ENCODE measurements around the gene SELENOS.
A peak's percentile ranks its signal among the peaks of the same experiment; 100 is the strongest.

Gene SELENOS

DNA sequence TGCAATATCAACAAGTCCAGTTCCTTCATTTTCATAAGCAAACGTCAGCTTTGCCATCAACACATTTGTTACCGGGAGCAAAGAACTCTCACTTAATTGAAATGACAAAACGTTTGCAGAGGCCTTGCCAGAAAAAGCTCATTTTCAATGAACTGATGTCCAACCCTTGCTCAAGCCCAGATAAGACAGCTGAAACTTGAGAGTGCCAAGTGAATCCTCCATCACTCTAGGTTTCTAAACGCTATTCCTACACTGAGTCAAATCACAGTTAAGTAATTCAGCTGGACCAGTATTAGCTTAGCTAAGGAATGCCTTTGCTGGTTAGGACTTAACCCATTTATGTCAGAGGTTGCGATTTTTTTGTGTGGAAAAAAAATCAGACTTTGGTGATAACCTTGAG lies 36.9 kb downstream of the SELENOS start:
- Mint-ChIP-seq H3K4me3 (peak overlapping the region; percentile 55), H3K27me3 (no peaks in the 10 kb centered on the region), H3K27ac (peak overlapping the region; percentile 78), H3K36me3 (ENCODE audit: low read depth) (peaks cover 42% of the 10 kb centered on the region), H3K4me1 (peaks cover 81% of the 10 kb centered on the region), H3K9me3 (no peaks in the 10 kb centered on the region)
- DNase-seq, result no peak
- no peak for ATAC-seq

DNA sequence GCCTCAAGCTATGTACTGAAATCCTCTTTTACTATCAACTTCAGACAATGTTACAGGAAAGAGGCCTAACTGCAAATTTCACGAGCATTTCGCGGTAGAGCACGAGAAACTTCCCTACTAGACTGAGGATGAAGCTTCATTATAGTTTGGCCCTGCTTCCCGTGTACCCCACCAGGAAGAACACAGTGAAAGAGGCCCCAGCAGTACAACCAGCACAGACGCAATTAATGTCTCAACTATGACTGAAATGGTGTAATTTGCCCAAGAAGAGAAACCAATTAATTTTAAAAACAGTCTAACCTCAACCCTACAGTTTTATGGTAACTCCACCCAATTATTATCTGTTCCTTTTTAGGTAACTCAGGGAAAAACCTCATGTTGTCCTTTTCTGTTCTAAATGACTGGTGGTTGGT lies 37.6 kb downstream of the SELENOS start:
- Mint-ChIP-seq H3K9me3 (no peaks in the 10 kb centered on the region), H3K36me3 (ENCODE audit: low read depth) (peaks cover 42% of the 10 kb centered on the region), H3K27me3 (no peaks in the 10 kb centered on the region), H3K4me3 (peak overlapping the region; percentile 55), H3K4me1 (peaks cover 75% of the 10 kb centered on the region), H3K27ac (peak overlapping the region; percentile 78)
- DNase-seq, result no peak
- ATAC-seq, result no peak

DNA sequence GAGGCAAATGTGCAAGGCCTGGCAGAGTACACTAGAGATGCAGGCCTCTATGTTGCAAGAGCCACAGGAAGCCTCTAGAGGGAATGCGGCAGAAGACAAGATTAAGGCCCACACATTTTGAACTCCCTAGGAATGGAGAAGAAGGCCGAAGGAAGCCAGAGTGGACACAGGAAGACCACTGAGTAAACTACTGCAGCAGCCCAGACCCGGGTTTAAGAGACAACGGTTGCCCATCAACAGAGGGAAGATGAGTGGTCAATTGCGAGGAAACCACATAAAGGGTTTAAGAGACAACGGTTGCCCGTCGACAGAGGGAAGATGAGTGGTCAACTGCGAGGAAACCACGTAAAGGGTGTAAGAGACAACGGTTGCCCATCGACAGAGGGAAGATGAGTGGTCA lies 40.0 kb downstream of the SELENOS start:
- DNase-seq (no peak), ATAC-seq (no peak)
- H3K27me3 Mint-ChIP-seq, result no peaks in the 10 kb centered on the region
- H3K4me3 Mint-ChIP-seq, result no peak overlapping the region
- H3K36me3 Mint-ChIP-seq (ENCODE audit: low read depth), result peaks cover 52% of the 10 kb centered on the region
- H3K4me1 Mint-ChIP-seq, result peaks cover 61% of the 10 kb centered on the region
- no peaks in the 10 kb centered on the region for H3K9me3 Mint-ChIP-seq
- H3K27ac Mint-ChIP-seq, result no peak overlapping the region

DNA sequence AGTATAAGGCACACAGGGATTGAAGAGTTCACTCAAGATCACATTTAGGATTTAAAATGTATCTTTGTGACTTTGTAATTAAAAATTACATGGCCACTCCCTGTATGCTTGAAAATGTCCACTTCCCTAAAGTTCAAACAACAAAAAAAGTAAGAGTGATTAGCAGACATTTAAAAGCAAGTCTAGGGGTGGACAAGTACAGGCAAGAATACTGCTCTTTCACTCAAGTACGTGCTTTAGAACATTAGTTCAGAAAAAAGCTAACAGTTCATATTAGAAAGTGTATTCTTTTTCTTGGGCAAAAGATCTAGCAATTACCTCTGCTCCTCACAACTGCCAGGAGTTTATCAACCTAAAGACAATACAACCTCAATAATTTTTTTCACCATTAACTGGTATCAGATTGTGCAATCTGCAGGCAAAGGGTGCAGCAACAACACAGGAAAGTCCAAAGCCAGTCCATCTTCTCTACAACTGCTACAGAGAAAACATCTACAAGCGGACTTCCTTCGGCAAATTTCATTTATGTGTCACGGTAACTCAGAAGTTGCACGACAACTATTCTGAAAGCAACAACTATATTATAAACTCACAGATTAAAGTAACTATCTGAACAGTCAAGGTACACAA lies 43.5 kb downstream of the SELENOS start:
- no peak for DNase-seq
- ATAC-seq, result no peak
- Mint-ChIP-seq H3K9me3 (peaks cover 5% of the 10 kb centered on the region), H3K27me3 (no peaks in the 10 kb centered on the region), H3K4me1 (peaks cover 39% of the 10 kb centered on the region), H3K4me3 (no peak overlapping the region), H3K36me3 (ENCODE audit: low read depth) (peaks cover 80% of the 10 kb centered on the region), H3K27ac (no peak overlapping the region)

DNA sequence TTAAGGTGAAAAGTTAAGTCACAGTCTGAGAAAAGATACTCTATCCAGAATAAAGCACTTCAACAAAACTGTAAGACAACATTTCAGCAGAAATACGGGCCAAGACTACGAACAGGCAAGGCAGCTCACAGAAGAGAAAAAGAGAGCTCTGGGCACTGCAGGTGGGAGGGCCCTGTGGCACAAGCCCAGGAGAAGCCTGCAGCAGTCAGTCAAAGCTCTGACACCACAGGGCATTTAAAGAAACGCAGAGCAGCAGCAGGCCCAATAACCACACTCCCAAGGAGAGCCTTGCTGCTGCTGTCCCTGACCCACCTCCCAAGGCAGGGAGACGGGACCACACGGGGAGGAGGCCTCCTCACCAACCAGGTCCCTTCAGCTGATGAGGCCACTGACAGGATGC lies 44.6 kb downstream of the SELENOS start:
- Mint-ChIP-seq H3K27me3 (no peaks in the 10 kb centered on the region), H3K4me3 (no peak overlapping the region), H3K36me3 (ENCODE audit: low read depth) (peaks cover 80% of the 10 kb centered on the region), H3K9me3 (peaks cover 12% of the 10 kb centered on the region), H3K27ac (no peak overlapping the region), H3K4me1 (peaks cover 41% of the 10 kb centered on the region)
- no peak for DNase-seq
- ATAC-seq, result no peak

- peak overlapping the region; percentile 32 for H3K27ac Mint-ChIP-seq
Measured at GRCh38 chr15:101228313-101228712, 49.0 kb downstream of the SELENOS start.

GRCh38 chr15:101225658-101226057 lies 51.6 kb downstream of the SELENOS start:
- H3K9me3 Mint-ChIP-seq, result peaks cover 15% of the 10 kb centered on the region

More at GRCh38 chr15:101228313-101228712, 49.0 kb downstream of the SELENOS start:
- H3K4me1 Mint-ChIP-seq, result peaks cover 57% of the 10 kb centered on the region
- ATAC-seq, result no peak
- peak overlapping the region; percentile 27 for H3K4me3 Mint-ChIP-seq
- DNase-seq, result no peak
- H3K36me3 Mint-ChIP-seq (ENCODE audit: low read depth), result peaks cover 79% of the 10 kb centered on the region
- peaks cover 15% of the 10 kb centered on the region for H3K9me3 Mint-ChIP-seq
- no peaks in the 10 kb centered on the region for H3K27me3 Mint-ChIP-seq

More at GRCh38 chr15:101225658-101226057, 51.6 kb downstream of the SELENOS start:
- H3K4me1 Mint-ChIP-seq, result peaks cover 59% of the 10 kb centered on the region
- no peaks in the 10 kb centered on the region for H3K27me3 Mint-ChIP-seq
- ATAC-seq (no peak), DNase-seq (no peak)
- no peak overlapping the region for H3K4me3 Mint-ChIP-seq
- H3K27ac Mint-ChIP-seq, result no peak overlapping the region
- peaks cover 62% of the 10 kb centered on the region for H3K36me3 Mint-ChIP-seq (ENCODE audit: low read depth)

Measured in activated naive CD8-positive, alpha-beta T cell treated with anti-CD3 and anti-CD28 coated beads, Interleukin-2, amount 50 U/mL, for 24 hours (primary cell).